ENCODE data around the gene IQCB1.
"Not testable (repeated sequence)": the region's sequence is repeated elsewhere in the genome, so short reads cannot be mapped to it uniquely, and the experiment has no call there.

The IQCB1 gene, protein sequence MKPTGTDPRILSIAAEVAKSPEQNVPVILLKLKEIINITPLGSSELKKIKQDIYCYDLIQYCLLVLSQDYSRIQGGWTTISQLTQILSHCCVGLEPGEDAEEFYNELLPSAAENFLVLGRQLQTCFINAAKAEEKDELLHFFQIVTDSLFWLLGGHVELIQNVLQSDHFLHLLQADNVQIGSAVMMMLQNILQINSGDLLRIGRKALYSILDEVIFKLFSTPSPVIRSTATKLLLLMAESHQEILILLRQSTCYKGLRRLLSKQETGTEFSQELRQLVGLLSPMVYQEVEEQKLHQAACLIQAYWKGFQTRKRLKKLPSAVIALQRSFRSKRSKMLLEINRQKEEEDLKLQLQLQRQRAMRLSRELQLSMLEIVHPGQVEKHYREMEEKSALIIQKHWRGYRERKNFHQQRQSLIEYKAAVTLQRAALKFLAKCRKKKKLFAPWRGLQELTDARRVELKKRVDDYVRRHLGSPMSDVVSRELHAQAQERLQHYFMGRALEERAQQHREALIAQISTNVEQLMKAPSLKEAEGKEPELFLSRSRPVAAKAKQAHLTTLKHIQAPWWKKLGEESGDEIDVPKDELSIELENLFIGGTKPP

DNA sequence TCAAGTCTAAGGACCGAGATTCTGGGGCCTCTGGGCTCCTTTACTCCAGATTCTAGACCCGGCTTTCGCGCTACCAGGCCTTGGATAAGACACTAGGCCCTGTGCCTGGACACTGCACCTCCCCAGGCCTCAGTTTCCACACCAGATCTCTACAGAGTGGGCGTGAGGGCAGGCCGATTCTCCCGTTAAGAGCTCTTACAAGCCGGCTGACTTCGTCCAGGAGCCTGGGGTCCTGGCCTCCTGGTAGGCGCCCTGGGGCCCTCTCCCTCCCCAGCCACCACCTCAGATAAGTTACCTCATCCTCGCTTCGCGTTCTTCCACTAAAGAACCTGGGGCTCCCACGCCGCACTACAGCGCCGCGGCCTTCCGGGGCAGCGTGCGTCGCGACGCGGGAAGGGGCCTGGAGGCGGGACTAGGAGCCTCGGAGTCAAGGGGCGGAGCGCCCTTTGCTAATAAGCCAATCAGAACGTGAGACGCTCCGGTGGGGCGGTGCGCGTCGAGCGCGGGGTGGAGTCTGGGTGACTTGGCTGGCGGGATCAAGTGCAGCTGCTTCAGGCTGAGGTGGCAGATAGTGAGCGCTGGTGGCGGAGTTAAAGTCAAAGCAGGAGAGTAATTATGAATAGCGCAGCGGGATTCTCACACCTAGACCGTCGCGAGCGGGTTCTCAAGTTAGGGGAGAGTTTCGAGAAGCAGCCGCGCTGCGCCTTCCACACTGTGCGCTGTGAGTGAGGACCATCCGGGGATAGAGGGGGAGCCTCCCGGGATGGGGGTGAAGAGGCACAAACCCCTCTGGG is at the start of gene IQCB1, which contains the start of gene EAF2:
Gene IQCB1, minus strand, starts transcription at position 390 of the 794 bp plus-strand sequence. CDS start 6,100 bp downstream, outside the sequence.
Gene EAF2, plus strand, starts transcription at position 539 of the 794 bp plus-strand sequence. Its CDS starts 77 bp downstream, at position 616.
- DNase-seq: peak; percentile 99

DNA sequence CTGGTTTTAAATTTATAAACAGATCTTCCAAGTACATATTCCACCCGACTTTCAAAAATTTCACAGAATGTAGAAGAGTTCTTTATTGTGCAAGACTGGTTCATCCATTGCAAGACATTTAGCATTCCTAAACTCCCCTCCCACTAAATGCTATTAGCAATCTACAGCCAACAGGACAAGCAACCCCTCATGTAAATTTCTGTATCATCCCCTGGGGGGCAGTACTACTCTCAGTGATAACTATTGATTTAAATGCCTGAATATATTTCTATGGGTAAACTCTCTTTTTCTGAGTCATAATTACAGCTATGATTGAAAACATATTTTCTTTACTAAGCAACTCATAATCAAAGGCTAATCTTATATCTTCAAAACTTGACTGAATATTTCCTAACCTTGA is 48.6 kb upstream of the IQCB1 start:
- DNase-seq: no peak

DNA sequence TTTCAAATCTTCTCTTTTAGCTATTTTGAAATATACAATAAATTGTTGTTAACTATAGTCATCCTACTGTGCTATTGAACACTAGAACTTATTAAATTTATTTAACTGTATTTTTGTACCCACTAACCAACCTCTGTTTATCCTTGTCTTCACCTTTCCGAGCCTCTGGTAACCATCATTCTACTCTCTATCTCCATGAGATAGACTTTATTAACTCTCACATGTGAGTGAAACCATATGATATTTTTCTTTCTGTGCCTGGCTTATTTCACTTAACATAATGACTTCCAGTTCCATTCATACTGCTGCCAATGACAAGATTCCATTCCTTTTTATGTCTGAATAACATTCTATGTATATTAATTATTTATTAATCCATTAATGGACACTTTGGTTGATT is 43.6 kb upstream of the IQCB1 start:
- no peak for DNase-seq

DNA sequence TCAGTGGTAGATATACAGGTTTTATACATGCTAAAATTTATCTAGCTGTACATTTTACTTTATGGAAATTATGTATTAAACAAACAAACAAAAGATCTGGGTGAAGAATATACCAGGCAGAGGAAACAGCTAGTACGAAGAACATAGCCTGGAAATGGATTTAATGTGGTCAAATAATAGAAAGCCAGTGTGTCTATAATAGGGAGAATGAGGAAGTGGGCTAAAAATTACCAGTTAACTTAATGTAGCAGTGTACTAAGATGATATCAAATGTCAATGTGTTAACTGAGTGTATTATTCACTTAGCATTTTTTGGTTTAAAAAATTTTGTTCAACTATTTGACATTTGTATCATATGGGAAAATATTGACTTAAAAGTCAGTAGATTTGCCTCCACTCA is 36.6 kb upstream of the IQCB1 start:
- no peak for DNase-seq

DNA sequence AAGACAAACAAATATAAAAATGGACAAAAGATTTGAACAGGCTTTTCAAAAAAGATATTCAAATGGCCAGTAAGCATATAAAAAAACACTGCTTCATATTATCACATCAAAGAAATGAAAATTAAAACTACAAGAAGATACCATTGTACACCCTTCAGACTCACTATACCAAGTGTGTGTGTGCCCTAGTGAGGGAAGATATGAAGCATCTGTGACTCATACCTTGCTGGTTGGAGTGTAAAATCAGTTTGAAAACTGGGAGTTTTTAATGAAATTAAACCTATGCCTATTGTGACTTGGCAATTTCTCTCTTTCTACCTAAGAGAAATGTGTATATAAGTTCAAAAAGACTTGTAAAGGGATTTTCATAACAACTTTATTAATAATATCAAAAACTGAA is 35.9 kb upstream of the IQCB1 start:
- no peak for DNase-seq

DNA sequence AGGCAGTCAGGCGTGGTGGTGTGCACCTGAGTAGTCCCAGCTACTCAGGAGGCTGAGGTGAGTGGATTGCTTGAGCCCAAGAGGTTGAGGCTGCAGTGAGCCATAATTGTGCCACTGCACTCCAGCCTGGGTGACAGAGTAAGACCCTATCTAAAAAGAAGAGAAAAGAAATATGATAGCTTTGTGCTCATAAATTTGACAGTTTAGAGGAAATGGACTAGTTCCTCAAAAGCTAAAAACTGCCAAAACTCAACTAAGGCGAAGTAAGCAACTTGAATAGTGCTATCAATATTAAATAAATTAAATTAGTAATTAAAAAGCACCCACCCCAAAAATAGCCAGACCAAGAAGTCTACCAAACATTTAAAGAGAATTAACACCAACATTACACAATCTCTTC is 34.9 kb upstream of the IQCB1 start:
- no peak for DNase-seq

DNA sequence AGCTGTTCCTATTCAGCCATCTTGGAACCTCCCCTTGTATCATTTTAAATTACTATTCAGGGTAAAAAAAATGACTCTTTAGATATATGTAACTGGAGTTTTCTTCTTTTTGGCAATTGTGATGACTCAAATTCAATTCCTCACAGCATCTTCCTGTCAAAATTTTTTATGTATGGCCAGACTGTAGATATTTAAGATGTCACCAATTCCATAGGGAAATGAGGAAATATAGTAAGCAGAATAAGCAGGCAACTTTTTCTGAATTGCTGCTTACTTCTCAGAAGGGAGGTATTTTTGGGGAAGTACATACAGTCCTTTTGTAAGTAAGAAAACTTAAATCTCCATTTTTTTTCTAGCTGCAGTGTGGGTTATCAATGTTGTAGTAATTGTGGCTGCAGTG is 28.9 kb upstream of the IQCB1 start:
- no peak for DNase-seq

DNA sequence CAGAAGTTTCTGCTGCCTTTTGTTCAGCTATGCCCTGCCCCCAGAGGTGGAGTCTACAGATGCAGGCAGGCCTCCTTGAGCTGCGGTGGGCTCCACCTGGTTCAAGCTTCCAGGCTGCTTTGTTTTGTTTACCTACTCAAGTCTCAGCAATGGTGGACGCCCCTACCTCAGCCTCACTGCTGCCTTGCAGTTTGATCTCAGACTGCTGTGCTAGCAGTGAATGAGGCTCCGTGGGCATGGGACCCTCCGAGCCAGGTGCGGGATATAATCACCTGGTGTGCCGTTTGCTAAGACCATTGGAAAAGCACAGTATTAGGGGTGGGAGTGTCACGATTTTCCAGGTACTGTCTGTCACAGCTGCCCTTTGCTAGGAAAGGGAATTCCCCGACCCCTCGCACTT is 28.4 kb upstream of the IQCB1 start:
- DNase-seq: not testable (repeated sequence)

DNA sequence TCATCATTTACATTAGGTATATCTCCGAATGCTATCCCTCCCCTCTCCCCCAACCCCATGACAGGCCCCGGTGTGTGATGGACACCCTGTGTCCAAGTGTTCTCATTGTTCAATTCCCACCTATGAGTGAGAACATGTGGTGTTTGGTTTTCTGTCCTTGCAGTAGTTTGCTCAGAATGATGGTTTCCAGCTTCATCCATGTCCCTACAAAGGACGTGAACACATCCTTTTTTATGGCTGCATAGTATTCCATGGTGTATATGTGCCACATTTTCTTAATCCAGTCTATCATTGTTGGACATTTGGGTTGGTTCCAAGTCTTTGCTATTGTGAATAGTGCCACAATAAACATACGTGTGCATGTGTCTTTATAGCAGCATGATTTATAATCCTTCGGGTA is 22.9 kb upstream of the IQCB1 start:
- DNase-seq: not testable (repeated sequence)

DNA sequence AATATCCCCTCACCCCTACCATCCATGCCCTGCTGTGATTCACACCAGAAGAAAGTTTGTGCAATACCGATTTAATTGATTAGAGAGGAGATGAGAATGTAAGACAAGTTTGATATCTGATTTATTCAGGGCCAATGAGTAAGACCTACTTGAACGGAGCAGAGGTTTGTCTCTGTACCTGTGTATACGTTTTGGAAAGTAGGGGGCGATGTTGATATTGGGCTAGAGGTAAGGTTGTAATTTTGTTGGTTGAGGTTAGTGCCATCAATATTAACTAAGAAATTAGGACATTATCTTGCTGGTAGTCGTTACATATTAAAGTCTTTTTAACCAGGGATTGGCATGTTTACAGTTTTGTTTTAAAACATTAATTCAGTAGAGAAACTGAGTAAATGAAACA is 20.7 kb upstream of the IQCB1 start:
- no peak for DNase-seq

DNA sequence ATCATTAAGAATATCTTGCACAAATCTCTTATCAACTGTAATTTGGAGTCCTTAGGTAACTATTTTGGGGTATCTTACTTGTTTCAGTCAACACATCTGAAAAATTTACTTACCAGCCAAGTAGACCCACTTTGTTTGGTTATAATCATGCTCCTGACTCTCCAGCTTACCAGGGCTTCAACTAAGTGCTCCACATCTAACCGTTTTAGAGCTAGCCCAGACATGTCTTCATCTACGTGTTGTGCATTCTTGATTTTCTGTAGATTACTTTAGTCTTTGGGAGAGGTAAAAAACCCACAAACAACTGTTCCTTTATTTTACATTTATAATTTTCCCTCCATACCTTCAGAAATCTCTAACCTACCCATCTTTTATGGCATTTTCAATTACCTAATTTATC is 17.4 kb upstream of the IQCB1 start:
- DNase-seq: no peak

DNA sequence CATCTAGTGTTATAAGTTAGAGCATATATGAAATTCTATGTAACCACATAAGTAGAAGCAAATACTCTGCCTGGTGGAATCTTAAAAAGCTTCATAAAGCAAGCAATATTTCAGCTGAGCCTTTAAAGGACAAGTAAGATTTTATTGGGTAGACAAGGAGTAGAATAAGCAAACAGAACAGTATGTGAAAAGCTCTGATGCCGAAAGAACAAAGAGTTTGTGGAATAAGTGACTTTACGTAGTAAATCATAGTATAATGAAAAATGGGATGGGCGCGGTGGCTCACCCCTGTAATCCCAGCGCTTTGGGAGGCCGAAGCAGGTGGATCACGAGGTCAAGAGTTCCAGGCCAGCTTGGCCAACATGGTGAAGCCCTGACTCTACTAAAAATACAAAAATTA is 10.0 kb upstream of the IQCB1 start:
- DNase-seq: no peak

DNA sequence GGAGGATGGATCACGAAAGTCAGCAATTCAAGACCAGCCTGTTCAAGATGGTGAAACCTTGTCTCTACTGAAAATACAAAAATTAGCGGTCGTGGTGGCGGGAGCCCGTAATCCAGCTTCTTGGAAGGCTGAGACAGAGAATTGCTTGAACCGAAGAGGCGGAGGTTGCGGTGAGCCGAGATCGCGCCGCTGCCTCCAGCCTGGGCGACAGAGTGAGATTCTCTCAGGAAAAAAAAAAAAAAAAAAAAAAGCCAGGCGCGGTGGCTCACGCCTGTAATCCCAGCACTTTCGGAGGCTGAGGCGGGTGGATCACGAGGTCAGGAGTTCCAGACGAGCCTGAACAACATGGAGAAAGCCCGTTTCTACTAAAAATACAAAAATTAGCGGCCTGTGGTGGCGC is 5.1 kb upstream of the IQCB1 start:
- DNase-seq: no peak

DNA sequence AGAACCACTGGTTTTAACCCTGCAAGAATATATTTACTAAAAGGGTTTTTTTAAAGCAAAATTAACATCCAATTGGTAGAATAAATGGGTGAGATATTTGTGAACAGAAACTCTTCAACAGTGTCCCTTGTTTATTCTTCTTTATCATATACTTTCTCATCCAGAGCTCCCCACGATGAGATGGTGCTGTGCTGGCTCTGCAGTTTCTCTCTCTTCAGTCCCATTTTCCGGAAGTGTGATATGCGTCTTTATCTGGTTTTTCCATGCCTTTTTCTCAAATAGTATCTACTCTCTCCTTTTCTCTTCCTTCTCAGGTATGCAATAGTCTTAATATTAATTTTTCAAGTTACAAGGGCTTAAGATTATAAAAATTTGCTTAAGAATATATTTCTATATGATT is 1.6 kb upstream of the IQCB1 start:
- no peak for DNase-seq

DNA sequence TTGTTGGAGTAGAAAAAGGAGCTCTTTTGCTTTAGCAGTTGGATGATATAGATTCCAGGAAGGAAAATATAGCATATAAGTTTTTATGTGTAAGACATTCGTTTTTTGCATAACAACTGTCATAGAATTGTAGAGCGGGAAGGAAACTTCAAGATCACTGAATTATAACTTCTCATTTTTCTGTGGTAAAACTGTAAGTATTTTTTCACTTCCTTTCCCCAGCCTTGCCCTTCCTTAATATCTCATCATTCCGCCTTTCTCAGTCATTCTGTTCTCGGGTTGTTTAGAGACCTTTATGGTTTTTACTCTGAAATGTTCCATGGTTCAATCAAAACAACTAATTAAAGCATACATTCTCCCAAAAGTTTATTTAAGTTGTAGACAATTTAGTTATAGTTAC is 1.2 kb upstream of the IQCB1 start:
- no peak for DNase-seq

DNA sequence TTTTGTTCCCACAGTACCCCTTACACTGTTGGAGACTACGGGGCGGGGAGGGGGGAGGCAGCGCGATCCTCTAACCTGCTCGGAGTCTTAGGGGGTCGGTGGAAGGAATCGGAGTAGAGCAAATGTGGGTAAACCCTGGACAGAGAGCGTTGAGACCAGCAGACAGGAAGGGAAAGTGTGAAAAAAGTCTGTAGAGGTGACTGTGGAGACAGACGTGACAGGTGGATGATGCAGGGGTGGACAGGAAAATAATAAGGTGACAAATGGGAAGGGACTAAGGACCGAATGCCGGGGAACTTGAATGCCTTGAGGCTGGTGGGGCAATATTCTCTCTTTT is 573 bp upstream of the IQCB1 start:
- no peak for DNase-seq

DNA sequence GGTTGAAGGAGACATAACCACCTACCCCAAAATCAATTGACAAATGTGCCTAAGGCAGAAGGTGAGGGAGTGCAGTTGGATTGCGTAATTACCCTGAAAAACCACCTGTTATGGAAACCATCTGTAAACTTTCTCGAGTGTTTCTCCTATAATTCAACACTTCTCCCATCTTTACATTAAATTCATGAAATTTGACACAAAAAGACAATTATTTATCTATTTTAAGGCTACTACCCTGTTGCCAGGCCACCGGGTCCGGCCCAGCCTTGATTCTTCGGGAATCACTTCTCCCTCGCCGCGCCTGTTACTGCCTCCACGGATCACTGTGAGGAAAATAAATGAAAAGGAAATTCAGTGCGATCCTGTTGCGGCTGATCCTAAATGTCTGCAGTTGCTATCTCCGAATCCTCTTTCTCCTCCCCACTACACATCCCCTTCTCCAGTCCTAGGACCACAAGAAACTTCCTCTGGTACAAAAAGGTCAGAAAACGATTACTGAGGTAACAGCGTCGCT is 646 bp downstream of the IQCB1 start:
- no peak for DNase-seq

DNA sequence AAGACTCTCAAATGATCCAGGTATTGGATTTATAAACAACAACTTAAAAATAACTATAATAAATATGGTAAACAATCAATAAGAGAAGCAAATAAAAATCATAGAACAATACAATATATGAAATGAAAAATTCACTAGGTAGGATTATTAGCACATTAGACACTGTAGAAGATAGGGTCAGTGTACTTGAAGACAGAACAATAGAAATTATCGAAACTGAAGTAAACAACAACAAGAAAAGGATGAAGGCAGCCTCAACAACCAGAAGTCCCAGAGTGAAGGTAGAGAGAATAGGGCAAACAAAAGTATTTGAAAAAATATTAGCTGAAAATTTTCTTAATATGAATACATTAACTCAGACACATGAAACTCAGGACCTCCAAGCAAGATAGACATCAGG is 11.9 kb downstream of the IQCB1 start:
- no peak for DNase-seq

DNA sequence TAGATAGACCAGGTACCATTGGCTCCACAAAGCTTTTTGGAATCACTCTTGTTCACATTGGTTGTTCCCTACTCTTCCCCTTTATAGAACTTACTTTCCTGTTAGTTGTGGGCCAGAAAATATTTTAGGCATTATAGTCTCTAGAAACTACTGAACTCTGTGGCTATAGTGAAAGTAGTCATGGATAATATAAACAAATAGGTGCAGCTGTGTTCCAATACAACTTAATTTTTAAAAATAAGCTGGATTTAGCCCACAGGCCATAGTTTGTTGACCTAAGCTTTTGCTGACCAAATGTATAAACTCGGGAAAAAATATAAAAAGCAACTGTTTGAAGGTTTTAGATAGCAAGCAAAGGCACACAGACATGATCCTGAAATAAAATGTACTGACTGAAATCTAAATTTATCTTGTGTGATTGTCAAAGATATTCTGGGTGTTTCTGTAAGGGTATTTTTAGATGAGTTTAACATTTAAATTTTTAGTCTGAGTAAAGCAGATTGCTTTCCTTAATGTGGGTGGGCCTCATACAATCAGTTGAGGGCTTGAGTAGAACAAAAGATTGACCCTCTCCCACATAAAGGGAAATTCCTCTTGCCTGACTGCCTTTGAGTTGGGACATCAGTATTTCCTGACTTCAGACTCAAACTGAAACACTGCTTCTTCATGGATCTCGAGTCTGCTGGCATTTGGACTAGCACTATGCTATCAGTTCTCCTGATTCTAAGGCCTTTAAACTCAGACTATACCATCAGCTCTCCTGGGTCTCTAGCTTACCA is 13.2 kb downstream of the IQCB1 start:
- no peak for DNase-seq

DNA sequence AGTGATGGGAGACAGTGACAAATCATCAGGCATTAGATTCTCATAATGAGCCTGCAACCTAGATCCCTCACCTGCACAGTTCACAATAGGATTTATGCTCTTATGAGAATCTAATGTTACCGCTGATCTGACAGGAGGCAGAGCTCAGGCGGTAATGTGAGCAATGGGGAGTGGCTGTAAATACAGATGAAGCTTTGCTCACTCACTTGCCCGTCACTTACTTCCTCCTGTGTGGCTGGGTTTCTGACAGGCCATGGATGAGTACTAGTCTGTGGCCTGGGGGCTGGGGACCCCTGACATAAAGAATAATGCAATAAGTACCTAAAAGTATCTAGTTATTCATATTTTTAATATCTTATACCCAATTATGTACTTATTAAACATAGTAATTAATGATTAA is 15.6 kb downstream of the IQCB1 start:
- DNase-seq: no peak

DNA sequence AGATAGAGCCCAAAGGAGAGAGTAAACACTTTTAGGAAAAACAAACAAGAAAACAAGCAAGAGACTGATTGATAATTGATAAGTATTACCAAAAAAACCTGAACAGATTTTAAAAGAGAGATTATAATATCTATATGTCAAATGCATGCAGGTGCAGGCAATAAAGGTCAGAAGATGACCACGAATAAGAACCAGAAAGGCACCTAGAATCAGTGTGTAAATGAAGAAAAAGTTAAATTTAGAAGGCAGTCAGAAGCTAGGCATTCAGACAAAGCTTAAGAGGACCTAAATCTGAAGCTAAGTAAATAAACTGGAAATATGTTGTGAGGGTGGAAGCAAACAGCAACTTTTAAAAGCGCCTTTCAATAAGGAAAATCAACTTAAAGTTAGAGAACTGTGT is 16.3 kb downstream of the IQCB1 start:
- DNase-seq: no peak

DNA sequence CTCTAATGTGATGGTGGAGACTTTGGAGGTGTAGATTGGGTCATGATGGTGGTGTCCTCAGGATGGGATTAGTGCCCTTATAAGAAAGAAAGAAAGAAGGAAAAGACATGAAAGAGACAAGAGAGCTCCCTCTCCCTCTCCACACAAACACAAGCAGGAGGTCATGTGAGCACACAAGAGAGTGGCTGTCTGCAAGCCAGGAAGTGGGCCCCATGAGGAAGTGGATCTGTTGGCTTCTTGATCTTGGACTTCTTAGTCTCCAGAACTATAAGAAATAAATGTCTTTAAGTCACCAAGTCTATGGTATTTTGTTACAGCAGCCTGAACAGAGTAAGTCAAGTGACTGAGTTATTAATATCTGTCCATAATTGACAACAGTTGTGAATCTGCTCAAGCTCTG is 17.1 kb downstream of the IQCB1 start:
- no peak for DNase-seq

DNA sequence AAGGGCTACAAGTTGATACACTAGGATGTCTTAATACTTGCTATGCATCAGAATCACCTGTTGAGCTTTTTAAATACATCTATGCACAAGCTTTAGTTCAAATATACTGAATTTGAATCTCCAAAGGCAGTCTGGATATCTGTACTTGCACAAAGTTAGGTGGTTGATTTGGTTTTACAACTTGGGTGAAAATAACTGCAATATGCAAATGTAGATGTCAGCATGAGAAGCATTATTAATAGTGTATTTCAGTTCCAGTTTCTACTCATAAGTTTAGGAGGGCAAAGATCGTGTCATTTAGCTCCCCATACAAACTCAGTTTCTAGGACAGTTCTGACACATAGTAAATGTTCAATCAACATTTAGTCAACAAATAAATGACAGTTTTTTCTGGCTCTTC is 25.6 kb downstream of the IQCB1 start:
- DNase-seq: no peak
